Measurements from ENCODE around the gene PRPSAP2. TPM values are rescaled to one million over a fixed set of nuclear protein-coding genes. Genes with fewer than 3 reads are reported as not detected.

The PRPSAP2 gene
- total RNA-seq, 1 experiment from 2014 or later: 37.8 TPM

- Histone ChIP-seq H3K9me2 (ENCODE audit: insufficient read depth) (no peaks in the 10 kb centered on the region), H3K79me2 (ENCODE audit: insufficient read depth, low read length) (no peaks in the 10 kb centered on the region), H3K9ac (ENCODE audit: low read length) (no peak overlapping the region), H3K27me3 (ENCODE audit: insufficient read depth, low read length) (no peaks in the 10 kb centered on the region), H3K27ac (ENCODE audit: low read depth, low read length) (no peak overlapping the region), H3K4me3 (replicated peaks in 1 of 2; ENCODE audit: low read depth in 1 of 2, low read length in 2 of 2) (no peak overlapping the region), H4K20me1 (ENCODE audit: insufficient read depth) (no peaks in the 10 kb centered on the region), H3K36me3 (ENCODE audit: control insufficient read depth in 1 of 2, insufficient read depth in 2 of 2, low read length in 2 of 2) (no peaks in the 10 kb centered on the region), H2AFZ (ENCODE audit: low read depth, low read length, poor library complexity, severe bottlenecking) (no peak overlapping the region), H3K9me3 (ENCODE audit: control insufficient read depth in 1 of 2, insufficient read depth in 1 of 2, low read depth in 1 of 2, low read length in 2 of 2) (no peaks in the 10 kb centered on the region), H3K4me2 (ENCODE audit: low read length) (no peak overlapping the region), H3K4me1 (ENCODE audit: control insufficient read depth in 1 of 2, insufficient read depth in 2 of 2, low read length in 2 of 2) (peaks cover 6 to 22% of the 10 kb centered on the region in 2 experiments; a peak in 3 of 4 replicates)
- ChIA-PET POLR2A (no interaction called here), CTCF (no interaction called here), RAD21 (ENCODE audit: low non-redundant PET in 1 of 2, low total read pairs in 2 of 2, uncharacterized antibody in 2 of 2, unreplicated experiment in 2 of 2) (no interaction called here)
- intact Hi-C loops (cut with micrococcal nuclease): no loop called here
- BruUV-seq (replicated peaks): no TSS peak
- no peak for DNase-seq (ENCODE audit: low read depth, low spot score)
- TF ChIP-seq POLR2A (IDR thresholded peaks at IDR 0.05; ENCODE audit: borderline replicate concordance, extremely low read depth, insufficient read depth, insufficient read length): no peak
- TF ChIP-seq RAD21 (IDR thresholded peaks at IDR 0.05; ENCODE audit: low read depth): no peak
- TF ChIP-seq CEBPB (IDR thresholded peaks at IDR 0.05; ENCODE audit: low read depth): no peak
- TF ChIP-seq MAX (IDR thresholded peaks at IDR 0.05): no peak
- TF ChIP-seq ZBTB33 (IDR thresholded peaks at IDR 0.05; ENCODE audit: extremely low read depth, insufficient replicate concordance, low read length): no peak
- no peak for ATAC-seq
These were observed 101.3 kb downstream of the PRPSAP2 start for GRCh38 chr17:18959071-18959844.

GRCh38 chr17:18959845-18960240, 101.9 kb downstream of the PRPSAP2 start:
- no peaks in the 10 kb centered on the region for H4K20me1 ChIP-seq (ENCODE audit: insufficient read depth)
- no peak overlapping the region for H2AFZ ChIP-seq (ENCODE audit: low read depth, low read length, poor library complexity, severe bottlenecking)
- POLR2A ChIA-PET: no interaction called here
- intact Hi-C loops (cut with micrococcal nuclease): no loop called here
- no peak overlapping the region for H3K4me2 ChIP-seq (ENCODE audit: low read length)
- H3K9ac ChIP-seq (ENCODE audit: low read length): no peak overlapping the region
- ATAC-seq: no peak
- H3K79me2 ChIP-seq (ENCODE audit: insufficient read depth, low read length): no peaks in the 10 kb centered on the region
- DNase-seq (ENCODE audit: low read depth, low spot score): no peak
- no peaks in the 10 kb centered on the region for H3K9me2 ChIP-seq (ENCODE audit: insufficient read depth)
- H3K36me3 ChIP-seq (ENCODE audit: control insufficient read depth in 1 of 2, insufficient read depth in 2 of 2, low read length in 2 of 2): no peaks in the 10 kb centered on the region
- peaks cover 6 to 22% of the 10 kb centered on the region in 2 experiments; a peak in 3 of 4 replicates for H3K4me1 ChIP-seq (ENCODE audit: control insufficient read depth in 1 of 2, insufficient read depth in 2 of 2, low read length in 2 of 2)
- H3K4me3 ChIP-seq (replicated peaks in 1 of 2; ENCODE audit: low read depth in 1 of 2, low read length in 2 of 2): no peak overlapping the region
- RAD21 ChIA-PET (ENCODE audit: low non-redundant PET in 1 of 2, low total read pairs in 2 of 2, uncharacterized antibody in 2 of 2, unreplicated experiment in 2 of 2): no interaction called here
- no TSS peak for BruUV-seq (replicated peaks)
- H3K27me3 ChIP-seq (ENCODE audit: insufficient read depth, low read length): no peaks in the 10 kb centered on the region
- CTCF ChIA-PET: no interaction called here
- H3K27ac ChIP-seq (ENCODE audit: low read depth, low read length): no peak overlapping the region
- no peaks in the 10 kb centered on the region for H3K9me3 ChIP-seq (ENCODE audit: control insufficient read depth in 1 of 2, insufficient read depth in 1 of 2, low read depth in 1 of 2, low read length in 2 of 2)
- TF ChIP-seq REST (IDR thresholded peaks at IDR 0.05; ENCODE audit: low read depth): no peak
- TF ChIP-seq EZH2phosphoT487 (IDR thresholded peaks at IDR 0.05; ENCODE audit: borderline replicate concordance): no peak
- no peak for TF ChIP-seq TCF7L2 (IDR thresholded peaks at IDR 0.05; ENCODE audit: borderline replicate concordance, extremely low read depth, insufficient read depth, insufficient read length)
- TF ChIP-seq SRF (IDR thresholded peaks at IDR 0.05; ENCODE audit: low read depth): no peak
- TF ChIP-seq ZFX (IDR thresholded peaks at IDR 0.05): no peak
- TF ChIP-seq ZNF274 (IDR thresholded peaks at IDR 0.05; ENCODE audit: low read depth, low read length): no peak
- no peak for TF ChIP-seq POLR2A (IDR thresholded peaks at IDR 0.05; ENCODE audit: borderline replicate concordance, extremely low read depth, insufficient read depth, insufficient read length)
- no peak for TF ChIP-seq EZH2 (IDR thresholded peaks at IDR 0.05)
- no peak for TF ChIP-seq MAX (IDR thresholded peaks at IDR 0.05)
- no peak for TF ChIP-seq SIN3A (IDR thresholded peaks at IDR 0.05; ENCODE audit: low read depth)
- TF ChIP-seq ELF1 (IDR thresholded peaks at IDR 0.05; ENCODE audit: borderline replicate concordance, low read depth): no peak

Data from HCT116 (cell line).